ENCODE data around the gene ERN1.

ERN1 gene

DNA sequence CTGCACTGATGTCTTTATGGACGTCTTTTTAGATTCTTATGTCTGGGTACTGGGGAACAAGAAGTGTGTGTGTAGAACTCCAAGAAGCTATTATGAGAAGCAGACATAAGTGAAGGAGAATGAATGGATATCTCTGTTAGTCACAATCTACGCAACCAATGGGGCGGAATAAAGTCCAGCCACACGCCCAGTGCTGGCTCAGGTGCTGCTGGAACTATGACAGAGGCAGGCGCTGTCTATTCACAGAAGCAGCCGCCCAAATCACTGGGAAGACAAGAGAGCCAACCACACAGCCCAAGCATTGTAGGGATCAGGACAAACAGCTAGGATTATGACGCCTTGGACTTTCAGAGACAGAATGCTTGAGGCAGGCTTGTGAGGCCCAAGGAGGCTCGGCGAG is 65.6 kb downstream of the ERN1 start:
- in situ Hi-C loops (cut with MboI; ENCODE audit: low sequenced_read_pairs): no loop called here

DNA sequence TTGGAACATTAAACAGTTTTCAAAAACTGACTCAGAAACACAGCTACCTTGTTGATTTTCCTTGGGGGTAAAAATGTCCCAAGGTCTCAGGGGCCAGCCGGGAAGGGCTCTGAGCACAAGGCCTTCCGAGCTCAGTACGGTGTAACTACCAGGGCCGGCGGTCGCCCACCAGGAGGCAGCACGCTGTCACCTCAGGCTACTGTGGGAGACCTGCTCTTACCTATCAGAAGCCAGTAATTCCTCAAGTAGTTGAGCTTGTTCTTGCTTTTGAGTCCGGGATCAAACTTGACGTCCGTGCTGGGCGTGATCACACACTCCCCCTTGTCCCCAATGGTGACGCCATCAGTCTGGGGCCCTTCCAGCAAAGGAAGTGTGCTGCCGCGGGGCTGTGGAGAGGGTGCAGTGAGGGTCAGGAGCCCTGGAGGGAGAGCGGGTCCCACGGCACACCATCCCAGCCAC is 66.1 kb downstream of the ERN1 start:
- in situ Hi-C loops (cut with MboI; ENCODE audit: low sequenced_read_pairs): no loop called here

DNA sequence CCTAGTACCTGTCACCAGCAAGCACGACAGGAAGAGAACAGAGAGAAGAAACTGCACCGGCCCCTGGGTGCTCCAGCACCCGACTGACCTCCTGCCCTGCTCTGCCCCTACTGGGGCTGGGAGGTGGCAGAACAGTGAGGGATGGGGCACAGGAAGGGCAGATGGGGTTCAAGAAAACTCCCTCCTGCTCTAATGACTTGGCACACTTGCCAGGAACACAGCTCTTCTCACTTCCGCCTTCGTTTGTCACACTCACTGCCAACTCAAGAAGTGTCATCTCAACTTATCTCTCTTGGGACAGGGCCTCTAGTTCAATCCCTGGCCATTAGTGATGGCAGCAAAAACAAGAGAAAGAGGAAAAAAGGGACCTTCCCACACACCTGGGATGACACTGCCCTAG is 66.9 kb downstream of the ERN1 start:
- in situ Hi-C loops (cut with MboI; ENCODE audit: low sequenced_read_pairs): no loop called here

DNA sequence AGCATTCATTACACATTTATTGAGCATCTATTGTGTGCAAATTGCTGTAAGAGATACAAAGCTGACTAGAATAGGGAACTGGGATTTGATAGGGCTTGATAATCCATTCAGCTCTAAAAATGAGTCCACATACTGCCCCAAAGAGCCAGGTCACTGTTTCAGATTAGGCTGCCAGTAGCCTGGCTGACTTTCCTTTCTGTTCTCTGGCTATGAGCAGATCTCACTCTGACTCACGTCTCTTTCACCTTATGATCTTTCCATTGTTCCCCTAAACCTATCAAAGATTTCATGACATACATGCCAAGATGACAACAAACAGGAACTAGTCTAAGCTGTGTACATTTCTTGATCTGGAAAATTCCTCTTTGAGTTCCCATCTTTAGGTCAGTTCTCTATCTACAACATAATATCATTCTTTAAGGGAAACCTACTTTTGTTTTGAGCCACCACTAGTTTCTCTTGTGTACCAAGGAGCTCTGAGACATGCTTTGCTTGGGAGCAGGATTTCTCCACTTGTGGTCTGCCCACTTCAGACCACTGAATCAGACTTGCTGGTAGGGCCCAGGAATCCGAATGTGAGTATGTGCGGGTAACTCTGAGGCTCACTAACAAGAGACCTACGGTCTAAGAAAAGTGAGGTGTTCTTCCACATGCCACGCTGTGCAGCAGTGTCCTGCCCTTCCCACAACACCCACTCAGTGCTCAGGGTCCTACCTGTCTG is 68.6 kb downstream of the ERN1 start:
- in situ Hi-C loops (cut with MboI; ENCODE audit: low sequenced_read_pairs): no loop called here

DNA sequence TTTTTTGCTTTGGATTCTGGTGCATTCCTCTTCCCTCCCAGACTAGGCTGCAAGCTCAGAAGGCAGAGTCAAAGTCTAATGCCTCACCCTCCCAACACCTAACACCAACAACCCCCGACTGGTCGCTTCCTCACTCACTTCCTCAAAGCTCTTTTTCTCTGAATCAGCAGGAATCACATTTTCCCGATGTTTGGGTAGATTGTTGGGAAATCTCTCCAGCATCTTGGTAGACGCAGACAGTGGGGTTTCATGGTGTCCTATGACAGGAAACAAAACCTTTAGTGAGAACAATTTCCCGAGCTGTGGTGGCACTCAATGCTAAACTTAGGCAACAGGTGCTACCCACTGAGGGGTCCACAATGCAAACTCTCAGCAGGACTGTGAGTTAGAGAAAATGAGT is 69.6 kb downstream of the ERN1 start:
- in situ Hi-C loops (cut with MboI; ENCODE audit: low sequenced_read_pairs): no loop called here

DNA sequence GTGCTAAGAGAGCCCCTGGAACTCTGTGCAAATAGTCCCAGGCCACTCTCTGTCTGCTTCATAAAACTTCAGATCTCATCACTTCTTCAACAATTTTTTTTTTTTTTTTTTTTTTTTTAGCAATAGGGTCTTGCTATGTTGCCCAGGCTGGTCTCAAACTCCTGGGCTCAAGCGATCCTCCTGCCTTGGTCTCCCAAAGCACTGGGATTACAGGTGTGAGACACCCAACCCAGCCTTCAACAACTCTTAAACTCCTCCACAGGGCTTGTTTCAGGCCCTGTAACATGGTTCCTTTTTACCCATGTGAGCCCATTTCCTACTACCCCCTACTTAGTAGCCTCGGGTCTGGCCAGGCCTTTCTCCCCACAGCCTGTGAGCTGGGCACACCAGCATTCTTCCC is 70.2 kb downstream of the ERN1 start:
- in situ Hi-C loops (cut with MboI; ENCODE audit: low sequenced_read_pairs): no loop called here

DNA sequence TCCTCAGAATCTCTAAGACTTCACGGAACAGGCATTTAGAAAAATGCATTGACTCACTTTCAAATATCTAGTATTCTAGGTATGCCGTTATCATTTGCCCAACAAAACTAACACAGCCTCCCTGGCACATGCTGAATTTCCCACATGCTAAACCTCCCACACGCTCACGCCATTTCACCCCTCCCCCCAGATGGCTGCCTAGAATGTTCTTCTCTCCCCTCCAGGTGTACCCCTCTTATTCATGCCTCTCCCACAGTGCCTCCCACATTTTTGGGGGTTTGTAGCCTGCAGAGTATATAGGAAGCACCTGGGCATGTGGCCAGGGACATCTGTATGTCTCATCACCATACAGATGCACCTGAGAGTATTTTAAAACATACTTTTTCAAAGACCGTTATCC is 71.3 kb downstream of the ERN1 start:
- in situ Hi-C loops (cut with MboI; ENCODE audit: low sequenced_read_pairs): no loop called here

DNA sequence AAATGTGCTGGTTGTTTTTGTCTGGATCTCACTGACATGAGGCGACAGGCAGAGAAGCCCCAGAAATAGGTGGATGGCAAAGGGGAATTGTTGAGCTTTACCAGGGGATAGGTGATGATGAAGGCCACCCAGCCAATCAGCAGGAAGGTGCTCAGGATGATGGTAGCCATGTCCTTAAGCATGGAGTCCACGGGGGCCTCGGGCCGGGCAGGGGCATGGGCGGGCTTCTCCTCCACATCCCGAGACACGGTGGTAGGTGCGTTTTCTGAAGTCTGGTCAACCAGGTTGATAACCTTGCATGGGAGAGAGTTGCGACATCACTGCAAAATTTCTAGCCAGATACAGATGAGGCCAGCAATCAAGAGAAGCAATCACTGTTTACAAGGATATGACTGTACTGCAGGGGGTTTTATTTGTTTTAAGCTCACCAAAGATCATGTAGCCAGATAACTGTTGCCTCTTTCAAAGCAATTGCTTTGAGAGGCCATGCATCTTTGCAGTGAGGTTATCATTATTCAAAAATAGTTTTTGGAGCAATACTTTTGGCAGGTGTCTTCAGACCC is 72.2 kb downstream of the ERN1 start:
- in situ Hi-C loops (cut with MboI; ENCODE audit: low sequenced_read_pairs): no loop called here

DNA sequence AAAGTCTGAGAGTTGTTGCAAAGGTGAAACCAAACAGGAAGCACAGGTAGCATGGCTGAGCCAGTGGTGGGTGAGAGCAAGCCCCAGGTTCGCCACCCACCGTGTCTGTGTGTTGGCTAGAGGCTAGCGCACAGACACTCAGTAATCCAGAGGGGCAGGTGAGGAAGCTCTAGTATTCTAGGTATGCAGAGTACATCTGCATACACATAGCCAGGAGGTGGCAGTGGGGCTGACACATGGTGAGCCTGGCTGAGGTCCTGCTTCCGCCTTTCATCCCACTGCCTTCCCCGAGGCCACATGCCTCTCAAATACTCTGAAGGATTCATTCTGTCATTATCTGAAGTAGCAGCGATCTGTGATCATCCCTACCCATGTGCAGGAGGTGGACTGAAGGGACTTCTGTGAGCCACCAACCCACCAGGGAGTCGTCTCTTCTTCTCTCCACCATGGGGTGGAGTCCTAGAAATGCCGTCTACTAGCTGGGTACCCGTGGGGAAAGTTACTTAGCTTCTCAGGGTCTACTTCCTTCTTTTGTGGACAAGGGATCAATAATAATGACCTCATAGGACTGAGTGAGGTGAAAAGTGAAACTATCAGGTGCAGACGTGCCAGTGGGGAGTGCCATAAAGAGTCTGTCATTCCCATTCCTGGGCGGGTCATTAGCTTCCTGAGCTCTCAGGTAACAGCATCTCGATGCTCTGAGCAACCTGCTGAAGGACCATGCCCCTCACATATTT is 73.5 kb downstream of the ERN1 start:
- in situ Hi-C loops (cut with MboI; ENCODE audit: low sequenced_read_pairs): no loop called here

DNA sequence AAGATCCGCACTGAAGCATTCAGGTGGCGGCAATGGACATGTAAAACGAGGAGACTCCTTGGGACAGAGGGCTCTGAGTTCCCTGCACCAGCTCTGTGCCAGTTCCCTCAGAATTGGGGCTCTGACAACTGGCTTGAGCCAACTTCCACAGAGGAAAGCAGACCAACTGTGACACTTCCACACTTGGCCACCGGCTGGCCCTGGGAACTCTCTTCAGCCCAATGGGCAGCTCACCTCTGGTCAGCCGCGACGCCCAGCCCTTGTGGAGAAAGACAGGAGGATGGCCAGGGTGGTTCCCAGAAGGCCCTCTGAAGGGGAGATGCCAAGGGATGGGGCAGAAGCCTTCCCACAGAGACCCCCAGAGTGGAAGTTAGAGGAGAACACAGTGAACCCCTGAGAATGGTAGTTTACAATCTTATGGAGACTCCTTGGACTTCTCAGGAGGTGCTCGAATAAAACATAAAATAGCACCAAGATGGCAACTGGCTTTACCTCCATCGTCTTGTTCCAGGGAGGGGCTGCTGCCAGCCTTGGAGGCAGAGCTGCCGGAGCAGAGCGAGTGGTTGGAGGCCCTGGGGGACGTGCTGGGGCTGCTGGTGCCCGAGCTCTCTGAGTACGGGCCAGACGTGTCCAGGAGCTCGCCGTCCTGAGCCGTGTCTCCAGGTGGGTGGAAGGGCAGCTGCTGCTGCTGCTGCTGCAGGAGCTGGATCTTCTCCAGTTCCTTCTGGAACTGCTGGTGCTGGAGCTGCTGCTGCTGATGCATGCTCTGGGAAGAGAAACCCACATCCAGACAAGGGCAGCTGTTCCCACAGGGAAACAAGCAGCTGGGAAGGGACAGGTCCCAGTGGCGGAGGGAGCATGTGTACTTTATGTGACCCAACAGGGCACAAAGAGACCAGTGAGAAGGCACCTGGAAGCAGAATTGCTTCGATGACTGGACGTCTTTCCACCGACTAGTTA is 74.5 kb downstream of the ERN1 start:
- in situ Hi-C loops (cut with MboI; ENCODE audit: low sequenced_read_pairs): no loop called here

DNA sequence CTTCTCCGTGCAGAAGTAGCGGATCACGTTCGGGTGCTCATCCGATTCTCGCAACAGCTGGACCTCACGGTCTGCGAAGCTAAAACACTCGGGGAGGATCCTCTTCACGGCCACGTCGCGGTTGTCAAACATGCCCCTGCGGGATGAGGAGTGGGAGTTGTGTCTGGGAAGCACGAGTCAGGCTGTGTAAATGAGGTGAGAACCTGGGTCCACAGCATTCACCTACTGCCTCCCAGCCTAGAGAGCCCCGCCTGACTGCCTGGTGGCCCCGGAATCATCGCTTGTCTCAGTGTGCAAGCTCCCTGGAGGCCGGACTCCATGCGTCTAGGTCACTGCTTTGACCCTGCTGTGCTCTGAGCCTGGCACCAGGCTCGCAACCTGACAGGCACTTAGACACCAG is 75.6 kb downstream of the ERN1 start:
- in situ Hi-C loops (cut with MboI; ENCODE audit: low sequenced_read_pairs): no loop called here

DNA sequence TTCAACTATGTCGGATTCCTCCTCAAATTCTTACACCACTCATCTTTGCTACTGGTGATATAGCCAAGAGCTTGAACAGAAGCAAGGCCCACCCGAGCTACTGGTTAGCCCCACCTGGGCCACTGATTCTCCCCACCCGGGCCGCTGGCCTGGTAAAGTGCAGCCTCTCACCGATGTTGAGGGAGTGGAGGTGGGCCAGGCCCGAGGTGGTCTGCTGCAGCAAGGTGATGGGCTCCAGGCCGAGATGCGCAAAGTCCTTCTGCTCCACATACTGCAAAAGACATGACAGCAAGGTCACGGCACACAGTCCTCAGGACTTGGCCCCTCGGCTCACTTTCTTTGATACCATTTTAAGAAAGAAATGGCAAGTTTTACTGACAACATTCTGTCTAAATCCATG is 76.8 kb downstream of the ERN1 start:
- in situ Hi-C loops (cut with MboI; ENCODE audit: low sequenced_read_pairs): no loop called here

DNA sequence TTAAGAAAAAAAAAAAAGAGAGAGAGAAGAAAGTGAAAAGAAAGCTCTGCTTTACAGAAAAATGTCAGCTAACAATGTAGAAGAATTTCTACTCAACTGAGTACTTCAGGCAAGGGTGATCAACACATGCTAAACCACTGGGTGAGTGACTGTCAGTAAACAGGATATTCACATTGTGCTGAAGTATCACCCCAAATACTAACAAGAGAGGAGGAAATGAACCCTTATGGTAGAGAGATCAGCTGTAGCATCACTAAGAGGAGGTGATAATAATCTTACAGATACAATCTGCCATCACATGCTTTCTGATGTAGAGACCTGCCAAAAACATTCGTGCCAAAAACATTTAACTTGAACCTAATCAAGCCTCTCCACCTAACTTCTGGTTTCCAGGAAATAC is 78.8 kb downstream of the ERN1 start:
- in situ Hi-C loops (cut with MboI; ENCODE audit: low sequenced_read_pairs): no loop called here

DNA sequence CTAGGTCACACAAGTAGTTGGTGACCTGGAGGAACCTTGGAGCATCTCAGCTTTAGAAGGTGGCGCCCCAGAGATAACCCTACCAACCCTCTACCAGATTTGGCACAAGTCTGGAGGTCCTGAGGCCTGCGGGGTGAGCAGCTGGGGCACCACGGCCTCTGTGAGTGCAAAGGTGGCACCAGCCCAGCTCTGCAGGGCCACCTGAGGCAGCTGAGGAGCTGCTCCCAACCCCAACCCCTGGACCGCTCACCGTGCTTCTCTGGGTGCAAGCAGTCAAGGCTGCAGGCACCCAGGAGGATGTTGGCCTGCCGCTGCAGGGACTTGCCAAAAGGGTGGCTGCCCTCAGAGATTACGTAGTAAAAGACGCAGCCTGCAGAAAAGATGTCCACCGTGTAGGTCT is 81.1 kb downstream of the ERN1 start:
- in situ Hi-C loops (cut with MboI; ENCODE audit: low sequenced_read_pairs): loop anchor here (25.0 kb wide), 1 partner anchor 238 kb away; no protein-coding TSS in a partner anchor

DNA sequence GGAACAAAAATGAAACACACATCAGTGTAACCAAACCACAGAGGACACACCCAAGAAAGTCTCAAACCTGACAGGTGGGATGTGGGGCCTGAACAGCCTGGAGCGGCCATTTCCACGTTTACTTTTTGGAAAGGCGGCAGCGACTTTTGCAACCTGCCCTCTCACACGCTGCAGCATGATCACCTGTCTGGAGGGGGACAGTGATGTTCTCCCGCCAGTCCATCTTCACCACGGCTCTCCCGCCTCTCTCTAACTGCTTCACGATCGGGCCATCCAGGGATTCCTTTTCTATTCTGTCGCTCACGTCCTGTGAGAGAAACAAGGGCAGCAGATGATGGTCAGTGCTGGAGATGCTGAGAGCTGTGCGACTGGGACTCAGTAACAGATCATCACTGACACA is 84.8 kb downstream of the ERN1 start:
- in situ Hi-C loops (cut with MboI; ENCODE audit: low sequenced_read_pairs): loop anchor here (25.0 kb wide), 1 partner anchor 242 kb away; no protein-coding TSS in a partner anchor

DNA sequence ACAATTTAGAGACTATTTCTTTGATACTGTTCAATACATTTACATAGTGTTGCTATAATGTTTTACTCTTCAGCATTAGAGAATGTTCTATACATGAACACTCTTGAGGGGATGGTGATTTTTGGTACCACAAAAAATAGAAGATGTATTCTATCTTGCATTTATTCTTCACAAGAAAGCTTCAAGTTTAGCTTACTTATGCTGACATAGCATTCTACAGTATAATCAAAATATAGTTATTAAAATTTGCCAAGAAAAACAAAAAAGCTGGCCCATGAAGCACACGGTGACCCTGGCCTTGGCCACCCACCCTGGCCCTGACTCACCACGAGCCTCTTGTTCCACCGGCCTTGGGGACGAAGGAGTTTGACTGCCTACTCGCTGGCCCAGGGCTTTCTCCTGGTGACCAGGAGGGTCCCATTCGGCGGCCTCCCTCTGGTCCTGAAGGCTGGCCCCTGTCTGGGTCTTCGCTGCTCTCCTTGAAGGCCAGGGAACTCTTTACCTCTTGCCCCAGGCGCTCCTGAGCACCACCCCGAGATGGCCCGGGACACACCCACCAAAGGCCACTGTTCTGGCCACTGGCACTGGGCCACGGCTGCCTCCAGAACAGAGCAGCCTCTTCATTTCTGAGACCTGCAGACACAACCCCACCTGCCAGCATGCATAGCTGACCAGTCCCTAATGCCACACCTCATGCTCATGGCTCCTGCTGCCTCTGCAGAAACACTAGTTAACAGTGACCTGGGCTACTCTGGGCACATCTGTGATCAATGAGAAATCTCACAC is 87.1 kb downstream of the ERN1 start:
- in situ Hi-C loops (cut with MboI; ENCODE audit: low sequenced_read_pairs): loop anchor here (25.0 kb wide), 1 partner anchor 244 kb away; no protein-coding TSS in a partner anchor

DNA sequence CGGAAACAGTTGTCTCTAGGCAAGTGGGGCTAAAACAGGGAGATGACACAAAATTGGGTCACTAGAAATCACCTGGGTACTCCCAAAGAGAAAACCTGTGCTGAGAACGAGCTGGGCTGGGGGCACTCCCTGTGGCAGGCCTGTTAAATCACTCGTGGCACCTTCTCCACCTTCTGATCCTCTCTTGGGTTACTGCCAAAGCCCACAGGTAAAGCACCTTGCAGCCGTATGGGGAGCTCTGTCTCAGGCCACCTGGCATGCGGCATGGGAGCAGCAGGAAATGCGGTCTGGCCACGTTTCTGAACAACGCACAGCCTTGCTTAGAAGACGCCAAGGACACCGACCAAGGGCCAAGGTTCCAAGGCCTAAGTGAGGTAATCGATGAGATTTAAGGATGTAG is 88.0 kb downstream of the ERN1 start:
- in situ Hi-C loops (cut with MboI; ENCODE audit: low sequenced_read_pairs): loop anchor here (25.0 kb wide), 1 partner anchor 245 kb away; no protein-coding TSS in a partner anchor

DNA sequence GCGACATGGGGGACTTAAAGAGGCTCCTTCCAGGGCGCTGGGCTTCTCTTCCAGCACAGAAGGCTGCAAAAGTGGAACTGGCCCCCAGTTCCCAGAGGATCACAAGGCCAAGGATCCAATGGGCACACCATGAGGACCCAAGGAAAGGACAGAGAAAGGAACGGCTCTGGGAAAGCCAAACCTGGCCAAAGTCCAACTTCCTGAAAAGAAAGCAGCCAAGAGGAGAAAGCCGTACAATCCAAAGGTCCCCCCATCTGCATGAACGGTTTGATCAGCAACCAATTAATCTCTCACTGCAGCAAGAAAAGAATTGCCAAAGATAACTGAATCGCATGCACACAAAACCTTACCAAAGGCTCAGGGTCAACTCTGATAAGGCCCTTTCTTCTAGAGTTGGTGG is 89.7 kb downstream of the ERN1 start:
- in situ Hi-C loops (cut with MboI; ENCODE audit: low sequenced_read_pairs): loop anchor here (25.0 kb wide), 1 partner anchor 247 kb away; no protein-coding TSS in a partner anchor

DNA sequence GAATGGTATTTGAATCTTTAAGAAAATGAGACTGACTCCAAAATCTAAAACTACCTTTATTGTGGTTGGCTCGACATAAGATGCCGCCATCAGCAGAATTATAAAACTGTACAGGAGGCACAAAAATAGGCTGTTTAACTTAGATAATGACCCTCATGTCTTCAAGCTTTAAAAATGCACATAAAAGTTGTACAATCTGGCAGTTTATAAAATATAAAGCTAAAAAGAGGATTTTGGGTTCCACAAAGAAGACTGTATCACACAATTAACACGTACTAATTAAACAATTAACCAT is 90.9 kb downstream of the ERN1 start:
- in situ Hi-C loops (cut with MboI; ENCODE audit: low sequenced_read_pairs): loop anchor here (25.0 kb wide), 1 partner anchor 248 kb away; no protein-coding TSS in a partner anchor
